GM12891 (cell line): Measurements from ENCODE around the gene OTUD6A.

Experiments used
- POLR2A ChIP-seq: IDR thresholded peaks from 2 replicates; pipeline ENCODE4 v1.6.1; 2011; ENCODE audit warnings: low read depth, low read length, control low read depth
- POLR2AphosphoS5 ChIP-seq: IDR thresholded peaks from 2 replicates; pipeline ENCODE4 v1.6.1; 2011; ENCODE audit warnings: low read depth, low read length, control low read depth
- POU2F2 ChIP-seq: IDR thresholded peaks from 2 replicates; pipeline ENCODE4 v1.6.1; 2011; ENCODE audit warnings: low read depth, mild to moderate bottlenecking, control low read depth, low read length, moderate library complexity
- SPI1 ChIP-seq: IDR thresholded peaks from 2 replicates; pipeline ENCODE4 v1.6.1; 2011; ENCODE audit warnings: low read depth, low read length, control low read depth
- TAF1 ChIP-seq: IDR thresholded peaks from 2 replicates; pipeline ENCODE4 v1.6.1; 2011; ENCODE audit warnings: low read depth, low read length, control low read depth

DNA sequence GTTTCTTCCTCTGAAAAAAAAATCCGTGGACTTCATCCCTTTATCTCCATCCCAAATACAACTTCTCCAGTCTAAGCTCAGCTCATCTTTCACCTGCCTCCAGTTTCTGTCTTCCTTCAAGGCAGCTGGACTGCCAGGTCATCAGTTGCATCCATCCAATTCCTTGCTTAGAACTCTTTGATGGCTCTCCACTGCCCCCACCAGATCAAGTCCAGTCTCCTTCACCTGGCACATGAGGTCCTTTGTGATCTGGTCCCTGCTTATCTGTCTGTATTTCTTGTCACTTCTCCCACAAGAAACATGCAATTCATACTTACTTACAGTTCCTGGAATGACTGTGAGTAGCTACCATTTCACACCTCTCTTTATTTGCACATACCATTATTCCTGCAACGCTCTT is 33.8 kb downstream of the OTUD6A start:
- no peak for TF ChIP-seq POLR2A
- no peak for TF ChIP-seq POLR2AphosphoS5
- no peak for TF ChIP-seq TAF1
- no peak for TF ChIP-seq SPI1
- no peak for TF ChIP-seq POU2F2
